Lower leg skin (tissue), 4 donors: Measurements from ENCODE around the gene CFAP92. TPM values are rescaled to one million over a fixed set of nuclear protein-coding genes. Genes with fewer than 3 reads are reported as not detected.
A peak's percentile ranks its signal among the peaks of the same experiment; 100 is the strongest.

Experiments used
- DNase-seq, 2 donors: peaks; one replicate each; pipeline ENCODE4 v3.0.0-alpha.2; 2019; ENCODE audit warnings: low spot score in 2 of 2
- H3K4me3 ChIP-seq: fragments of 200-600 bp; sonication (generic); 2 replicates; pipeline ENCODE4 v1.5.1; 2017; ENCODE audit warnings: mild to moderate bottlenecking, low read depth; ENCODE audit not compliant: poor library complexity, severe bottlenecking
- CTCF ChIP-seq, 3 donors: fragments of 450-650 bp; IDR thresholded peaks; one replicate each; pipeline ENCODE4 v1.5.1; 2016; ENCODE audit warnings: antibody characterized with exemption in 3 of 3, mild to moderate bottlenecking in 3 of 3, moderate library complexity in 2 of 3
- POLR2A ChIP-seq, 2 donors: fragments of 450-650 bp; IDR thresholded peaks; one replicate each; pipeline ENCODE4 v1.6.1; 2016 to 2017; ENCODE audit warnings: antibody characterized with exemption in 2 of 2, mild to moderate bottlenecking in 1 of 2, moderate library complexity in 1 of 2
- WGBS, 2 donors: methylation state at CpG; one replicate each; pipeline ENCODE4 v1.1.5; 2018; 5-methylcytosine and 5-hydroxymethylcytosine counted together
- intact Hi-C: fragments of 100-400 bp; cut with DNase I; formaldehyde crosslinking; loops from one replicate; pipeline ENCODE4 v1.15.0; 2023; ENCODE audit warnings: low total_unique reads
- total RNA-seq, 4 donors: library from RNA; depleted of rRNA; stranded (reverse); fragments of >200 nt; gene quantifications; one replicate each; pipeline ENCODE4 v1.1.0, GENCODE V29; 2016

CFAP92 gene
- total RNA-seq, 4 donors from 2014 or later, result 0.19 to 0.59 (median 0.25) TPM

GRCh38 chr3:128940252-128940651 is 53.6 kb downstream of the CFAP92 start:
- no peak overlapping the region for H3K4me3 ChIP-seq
- DNase-seq, result no peak
- 89 to 92% methylated on average over 1 of the region's 1 CpG for WGBS, 2 donors
- intact Hi-C loops, result no loop called here
- TF ChIP-seq CTCF (IDR thresholded peaks at IDR 0.05) (no peak), POLR2A (IDR thresholded peaks at IDR 0.05) (no peak)

- TF ChIP-seq CTCF (IDR thresholded peaks at IDR 0.05) (no peak), POLR2A (IDR thresholded peaks at IDR 0.05) (no peak)
- H3K4me3 ChIP-seq, result no peak overlapping the region
- intact Hi-C loops, result no loop called here
- 59 to 64% methylated on average over 4 of the region's 4 CpGs for WGBS, 2 donors
- peak in 1 of 2 donors; percentile 68 for DNase-seq
Measured at GRCh38 chr3:128936341-128936740, 57.5 kb downstream of the CFAP92 start.

GRCh38 chr3:128935922-128936321 is 58.0 kb downstream of the CFAP92 start:
- intact Hi-C loops, result no loop called here
- TF ChIP-seq POLR2A (IDR thresholded peaks at IDR 0.05) (no peak), CTCF (IDR thresholded peaks at IDR 0.05) (no peak)
- 47 to 50% methylated on average over 2 of the region's 2 CpGs for WGBS, 2 donors
- H3K4me3 ChIP-seq, result no peak overlapping the region
- peak in 1 of 2 donors; percentile 67 for DNase-seq

GRCh38 chr3:128933922-128934253 is 60.0 kb downstream of the CFAP92 start:
- intact Hi-C loops, result no loop called here
- 91 to 95% methylated on average over 2 of the region's 2 CpGs for WGBS, 2 donors
- no peak overlapping the region for H3K4me3 ChIP-seq
- DNase-seq, result peak in 1 of 2 donors; percentile 43
- TF ChIP-seq CTCF (IDR thresholded peaks at IDR 0.05), result no peak
- no peak for TF ChIP-seq POLR2A (IDR thresholded peaks at IDR 0.05)

GRCh38 chr3:128933213-128933921 is 60.5 kb downstream of the CFAP92 start:
- WGBS, 2 donors, result 66 to 68% methylated on average over 9 of the region's 9 CpGs
- TF ChIP-seq CTCF (IDR thresholded peaks at IDR 0.05) (no peak), POLR2A (IDR thresholded peaks at IDR 0.05) (no peak)
- peak in 1 of 2 donors; percentile 66 for DNase-seq
- intact Hi-C loops, result no loop called here
- H3K4me3 ChIP-seq, result no peak overlapping the region
